ENCODE results near the gene TMEM169. TPM values are rescaled to one million over a fixed set of nuclear protein-coding genes. Genes with fewer than 3 reads are reported as not detected.
"Not testable (repeated sequence)": the region's sequence is repeated elsewhere in the genome, so short reads cannot be mapped to it uniquely, and the experiment has no call there.

TMEM169 gene
- total RNA-seq, 2 donors from 2014 or later = not detected

DNA sequence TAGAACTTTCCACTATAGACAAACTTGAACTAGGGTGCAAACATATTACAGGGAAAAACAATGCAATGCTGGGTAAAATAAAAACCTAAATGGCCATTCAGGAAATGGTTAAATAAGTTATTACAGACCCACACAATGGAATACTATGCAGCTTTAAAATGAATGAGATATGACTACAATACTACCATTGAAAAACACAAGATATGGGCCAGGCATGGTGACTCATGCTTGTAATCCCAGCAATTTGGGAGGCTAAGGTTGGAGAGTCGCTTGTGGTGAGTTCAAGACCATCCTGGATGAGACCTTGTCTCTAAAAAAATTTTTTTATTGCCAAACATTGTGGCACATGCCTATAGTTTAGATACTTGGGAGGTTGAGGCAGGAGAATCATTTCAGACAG lies 6.9 kb upstream of the TMEM169 start:
- H3K27ac ChIP-seq = no peak overlapping the region
- H3K9me3 ChIP-seq = no peaks in the 10 kb centered on the region
- H3K27me3 ChIP-seq (replicated peaks; ENCODE audit: insufficient read depth) = no peaks in the 10 kb centered on the region
- H3K4me1 ChIP-seq (ENCODE audit: control insufficient read depth in 1 of 2, low read depth in 2 of 2) = no peaks in the 10 kb centered on the region
- no peak overlapping the region for H3K4me3 ChIP-seq
- H3K36me3 ChIP-seq = no peaks in the 10 kb centered on the region
- no peak for ATAC-seq (ENCODE audit: insufficient number of reproducible peaks, low FRiP score, low read depth)
- TF ChIP-seq, protein P1, sequence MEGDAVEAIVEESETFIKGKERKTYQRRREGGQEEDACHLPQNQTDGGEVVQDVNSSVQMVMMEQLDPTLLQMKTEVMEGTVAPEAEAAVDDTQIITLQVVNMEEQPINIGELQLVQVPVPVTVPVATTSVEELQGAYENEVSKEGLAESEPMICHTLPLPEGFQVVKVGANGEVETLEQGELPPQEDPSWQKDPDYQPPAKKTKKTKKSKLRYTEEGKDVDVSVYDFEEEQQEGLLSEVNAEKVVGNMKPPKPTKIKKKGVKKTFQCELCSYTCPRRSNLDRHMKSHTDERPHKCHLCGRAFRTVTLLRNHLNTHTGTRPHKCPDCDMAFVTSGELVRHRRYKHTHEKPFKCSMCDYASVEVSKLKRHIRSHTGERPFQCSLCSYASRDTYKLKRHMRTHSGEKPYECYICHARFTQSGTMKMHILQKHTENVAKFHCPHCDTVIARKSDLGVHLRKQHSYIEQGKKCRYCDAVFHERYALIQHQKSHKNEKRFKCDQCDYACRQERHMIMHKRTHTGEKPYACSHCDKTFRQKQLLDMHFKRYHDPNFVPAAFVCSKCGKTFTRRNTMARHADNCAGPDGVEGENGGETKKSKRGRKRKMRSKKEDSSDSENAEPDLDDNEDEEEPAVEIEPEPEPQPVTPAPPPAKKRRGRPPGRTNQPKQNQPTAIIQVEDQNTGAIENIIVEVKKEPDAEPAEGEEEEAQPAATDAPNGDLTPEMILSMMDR (IDR thresholded peaks at IDR 0.05) = no peak
- no peak for DNase-seq (ENCODE audit: low spot score)

DNA sequence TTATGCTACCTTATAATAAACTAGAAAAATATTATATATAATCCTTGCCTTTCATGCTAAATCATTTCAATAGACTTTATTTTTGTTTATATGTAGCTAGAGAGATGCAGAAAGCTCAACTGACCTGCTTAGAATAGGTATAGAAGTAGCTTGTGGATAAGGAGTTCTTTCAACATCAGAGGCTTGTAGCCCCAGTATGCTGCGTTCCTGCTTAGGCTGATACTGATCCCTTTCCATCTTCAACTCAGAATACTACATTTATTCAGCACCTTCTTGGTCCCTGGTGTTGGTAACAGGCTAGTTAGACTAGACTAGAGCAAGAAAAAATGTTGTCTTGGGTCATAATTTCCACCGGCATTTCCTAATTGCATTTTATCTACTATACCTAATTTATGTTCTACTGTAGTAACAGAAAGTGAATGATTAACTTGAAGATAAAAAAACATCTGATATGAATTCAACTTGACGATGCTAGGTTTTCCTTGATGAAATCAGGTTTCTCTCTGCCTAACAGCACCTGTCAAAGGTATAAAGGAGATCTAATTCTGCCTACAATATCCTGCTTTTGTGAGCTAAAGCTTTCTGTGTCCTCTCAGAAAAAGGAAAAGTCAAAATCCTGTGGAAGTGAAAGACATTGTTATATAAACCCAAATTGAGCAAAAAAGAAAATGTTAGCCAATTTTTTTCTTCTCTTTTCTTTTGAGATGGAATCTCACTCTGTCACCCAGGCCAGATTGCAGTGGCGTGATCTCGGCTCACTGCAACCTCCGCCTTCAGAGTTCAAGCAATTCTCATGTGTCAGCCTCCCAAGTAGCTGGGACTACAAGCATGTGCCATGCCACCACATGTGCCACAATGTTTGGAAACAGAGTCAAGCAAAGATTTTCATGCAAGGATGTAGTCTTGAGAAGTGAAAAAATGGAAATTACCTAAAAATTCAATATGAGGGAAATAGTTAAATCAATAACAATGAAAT lies 5.9 kb upstream of the TMEM169 start:
- Histone ChIP-seq H3K4me1 (ENCODE audit: control insufficient read depth in 1 of 2, low read depth in 2 of 2) (peaks cover under 1% of the 10 kb centered on the region in 2 donors), H3K36me3 (no peaks in the 10 kb centered on the region), H3K27ac (no peak overlapping the region), H3K27me3 (replicated peaks; ENCODE audit: insufficient read depth) (no peaks in the 10 kb centered on the region), H3K9me3 (no peaks in the 10 kb centered on the region), H3K4me3 (no peak overlapping the region)
- TF ChIP-seq, protein P1 (IDR thresholded peaks at IDR 0.05) = no peak
- no peak for ATAC-seq (ENCODE audit: insufficient number of reproducible peaks, low FRiP score, low read depth)
- no peak for DNase-seq (ENCODE audit: low spot score)

DNA sequence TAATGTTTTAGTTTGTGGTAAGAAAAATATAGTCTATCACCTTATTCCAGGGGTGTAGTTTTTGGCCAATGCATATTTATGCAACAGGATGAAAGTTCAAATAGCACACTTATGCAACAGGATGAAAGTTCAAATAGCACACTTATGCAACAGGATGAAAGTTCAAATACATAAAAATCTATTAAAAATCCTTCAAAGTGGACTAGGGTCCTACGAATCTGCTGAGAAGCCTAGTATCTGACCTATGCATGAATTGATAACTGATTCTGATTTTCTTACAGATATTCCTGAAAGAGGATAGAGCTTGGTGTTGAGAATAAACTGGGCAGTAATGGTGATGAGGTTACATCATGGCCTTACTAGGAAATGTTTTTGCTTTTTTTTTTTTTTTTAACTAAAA lies 2.9 kb upstream of the TMEM169 start:
- ATAC-seq (ENCODE audit: insufficient number of reproducible peaks, low FRiP score, low read depth) (no peak), DNase-seq (ENCODE audit: low spot score) (no peak)
- H3K36me3 ChIP-seq = no peaks in the 10 kb centered on the region
- no peaks in the 10 kb centered on the region for H3K27me3 ChIP-seq (replicated peaks; ENCODE audit: insufficient read depth)
- peaks cover 5 to 7% of the 10 kb centered on the region in 2 donors for H3K4me1 ChIP-seq (ENCODE audit: control insufficient read depth in 1 of 2, low read depth in 2 of 2)
- no peak overlapping the region for H3K4me3 ChIP-seq
- no peak overlapping the region for H3K27ac ChIP-seq
- no peaks in the 10 kb centered on the region for H3K9me3 ChIP-seq
- TF ChIP-seq, protein P1 (IDR thresholded peaks at IDR 0.05) = no peak

DNA sequence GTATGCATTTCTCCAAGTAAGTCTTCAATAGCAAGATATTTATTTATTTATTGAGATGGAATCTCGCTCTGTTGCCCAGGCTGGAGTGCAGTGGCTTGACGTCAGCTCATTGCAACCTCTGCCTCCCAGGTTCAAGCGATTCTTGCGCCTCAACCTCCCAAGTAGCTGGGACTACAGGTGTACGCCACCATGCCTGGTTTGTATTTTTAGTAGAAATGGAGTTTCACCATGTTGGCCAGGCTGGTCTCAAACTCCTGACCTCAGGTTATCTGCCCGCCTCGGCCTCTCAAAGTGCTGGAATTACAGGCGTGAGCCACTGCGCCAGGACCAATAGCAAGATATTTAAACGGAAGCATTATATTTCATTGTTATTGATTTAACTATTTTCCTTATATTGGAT lies 1.7 kb upstream of the TMEM169 start:
- H3K9me3 ChIP-seq; H3K27me3 ChIP-seq (replicated peaks; ENCODE audit: insufficient read depth); ATAC-seq (ENCODE audit: insufficient number of reproducible peaks, low FRiP score, low read depth); H3K27ac ChIP-seq; H3K4me3 ChIP-seq; H3K36me3 ChIP-seq; DNase-seq (ENCODE audit: low spot score); H3K4me1 ChIP-seq (ENCODE audit: control insufficient read depth in 1 of 2, low read depth in 2 of 2): not testable (repeated sequence)

DNA sequence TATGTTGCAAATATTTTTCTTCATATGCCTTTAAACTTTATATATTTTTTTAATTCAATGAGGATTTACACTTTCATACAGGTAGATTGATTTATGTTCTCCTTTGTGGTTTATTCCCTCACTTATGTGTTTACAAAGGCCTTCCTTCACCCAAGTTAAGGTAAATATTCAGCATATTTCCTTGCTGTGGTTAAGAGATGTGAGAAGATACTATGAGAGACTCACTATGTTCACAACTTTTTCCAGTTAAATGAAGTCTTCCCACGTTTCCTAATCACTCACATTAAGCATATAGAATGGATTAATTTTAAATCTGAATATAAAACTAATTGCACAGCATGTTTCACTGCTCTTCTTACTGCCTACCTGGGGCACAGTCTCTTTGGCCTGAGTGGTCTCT lies 707 bp upstream of the TMEM169 start:
- no peak for DNase-seq (ENCODE audit: low spot score)
- TF ChIP-seq, protein P1 (IDR thresholded peaks at IDR 0.05) = no peak
- no peak for ATAC-seq (ENCODE audit: insufficient number of reproducible peaks, low FRiP score, low read depth)
- no peaks in the 10 kb centered on the region for H3K9me3 ChIP-seq
- H3K4me1 ChIP-seq (ENCODE audit: control insufficient read depth in 1 of 2, low read depth in 2 of 2) = peaks cover 5 to 7% of the 10 kb centered on the region in 2 donors
- H3K27ac ChIP-seq = no peak overlapping the region
- no peaks in the 10 kb centered on the region for H3K36me3 ChIP-seq
- H3K4me3 ChIP-seq = peak overlapping the region; percentile 81
- no peaks in the 10 kb centered on the region for H3K27me3 ChIP-seq (replicated peaks; ENCODE audit: insufficient read depth)
